H1 (cell line): ENCODE measurements around the gene TTC33. TPM values are rescaled to one million over a fixed set of nuclear protein-coding genes. Genes with fewer than 3 reads are reported as not detected.

ENCODE experiments used
- CTCF ChIA-PET: fragments of 300-600 bp; sonication (Branson Sonifier 250); formaldehyde crosslinking; loops from one replicate; lab custom pipeline; 2021; ENCODE audit not compliant: partially characterized antibody; lab: Charles Lee
- POLR2A ChIA-PET: fragments of 300-600 bp; sonication (Branson Sonifier 250); formaldehyde crosslinking; loops from one replicate; lab custom pipeline; 2021; ENCODE audit warnings: inconsistent platforms; ENCODE audit not compliant: partially characterized antibody; lab: Charles Lee
- DNase-seq, 2 experiments: peaks; one replicate each; pipeline versions ENCODE4 v3.0.0 to v3.0.0-alpha.2; 2010 to 2022; ENCODE audit warnings: low spot score in 2 of 2, low read depth in 1 of 2, mixed read lengths in 1 of 2
- FAIRE-seq: peaks from 2 replicates; lab custom pipeline; 2011; peaks lifted over from hg19 to GRCh38; lab: Jason Lieb, UNC
- H2AFZ ChIP-seq: 2 replicates; pipeline ENCODE4 v1.8.1; 2012; ENCODE audit warnings: low read length, inconsistent platforms
- H2AK5ac ChIP-seq: 2 replicates; pipeline ENCODE4 v1.6.1; 2013; ENCODE audit warnings: low read depth, low read length
- H2BK120ac ChIP-seq: replicated peaks from 2 replicates; pipeline ENCODE3; 2013; ENCODE audit warnings: low read depth, low read length, inconsistent platforms
- H2BK12ac ChIP-seq: 2 replicates; pipeline ENCODE4 v1.6.1; 2013; ENCODE audit warnings: low read depth, low read length
- H2BK15ac ChIP-seq: 2 replicates; pipeline ENCODE4 v1.6.1; 2013; ENCODE audit warnings: low read length
- H2BK20ac ChIP-seq: 2 replicates; pipeline ENCODE4 v1.6.1; 2013; ENCODE audit warnings: low read length
- H2BK5ac ChIP-seq: 2 replicates; pipeline ENCODE4 v1.6.1; 2013; ENCODE audit warnings: low read depth, low read length
- H3K14ac ChIP-seq: 2 replicates; pipeline ENCODE4 v1.6.1; 2013; ENCODE audit warnings: inconsistent platforms; ENCODE audit not compliant: insufficient read length
- H3K18ac ChIP-seq: 2 replicates; pipeline ENCODE4 v1.6.1; 2013; ENCODE audit warnings: low read length; ENCODE audit errors: extremely low read depth
- H3K23ac ChIP-seq: 2 replicates; pipeline ENCODE4 v1.6.1; 2013; ENCODE audit warnings: inconsistent platforms; ENCODE audit not compliant: insufficient read length
- H3K23me2 ChIP-seq: 2 replicates; pipeline ENCODE4 v1.6.1; 2013; ENCODE audit warnings: low read depth, low read length
- H3K27ac ChIP-seq: 2 replicates; pipeline ENCODE4 v1.6.1; 2011; ENCODE audit warnings: low read depth, low read length, inconsistent platforms
- H3K27me3 ChIP-seq, 4 experiments: replicated peaks in 1 of 4; 1 replicate in 1 of 4; 2 replicates in 3 of 4; pipeline versions ENCODE4 v1.6.1 to v1.8.1; 2011 to 2013; ENCODE audit warnings: low read length in 3 of 4, mild to moderate bottlenecking in 3 of 4, inconsistent platforms in 2 of 4, mixed read lengths in 2 of 4, moderate library complexity in 1 of 4; ENCODE audit not compliant: control insufficient read depth in 3 of 4, insufficient read depth in 3 of 4; ENCODE audit errors: extremely low read depth in 1 of 4
- H3K36me3 ChIP-seq, 4 experiments: 2 replicates each; pipeline versions ENCODE4 v1.6.1 to v1.8.1; 2011 to 2013; ENCODE audit warnings: mild to moderate bottlenecking in 4 of 4, low read length in 3 of 4, moderate library complexity in 2 of 4, control low read depth in 1 of 4, inconsistent platforms in 1 of 4; ENCODE audit not compliant: insufficient read depth in 4 of 4, control insufficient read depth in 2 of 4
- H3K4ac ChIP-seq: replicated peaks from 2 replicates; pipeline ENCODE3; 2013; ENCODE audit warnings: low read length, low read depth, mixed read lengths, inconsistent platforms; ENCODE audit not compliant: insufficient read length
- H3K4me1 ChIP-seq, 4 experiments: replicated peaks in 1 of 4; 1 replicate in 1 of 4; 2 replicates in 3 of 4; pipeline versions ENCODE4 v1.6.1 to v1.8.1; 2011 to 2013; ENCODE audit warnings: low read length in 3 of 4, inconsistent platforms in 2 of 4, mixed read lengths in 1 of 4; ENCODE audit not compliant: insufficient read depth in 4 of 4, control insufficient read depth in 3 of 4
- H3K4me2 ChIP-seq, 2 experiments: 2 replicates each; pipeline versions ENCODE4 v1.6.1 to v1.8.1; 2011 to 2013; ENCODE audit warnings: low read depth in 2 of 2, low read length in 2 of 2, control low read depth in 1 of 2, inconsistent platforms in 1 of 2, mild to moderate bottlenecking in 1 of 2; ENCODE audit not compliant: insufficient read depth in 1 of 2
- H3K4me3 ChIP-seq, 4 experiments: fragments of 200-600, 300-600 bp in 1 of 4; sonication (generic), shearing (Covaris generic), sonication (Bioruptor Twin) in 1 of 4; 2 replicates each; pipeline versions ENCODE4 v1.5.1 to v1.8.1; 2011 to 2016; ENCODE audit warnings: low read length in 4 of 4, low read depth in 3 of 4, control low read depth in 2 of 4, inconsistent platforms in 2 of 4, mild to moderate bottlenecking in 2 of 4, mixed read lengths in 1 of 4, moderate library complexity in 1 of 4; ENCODE audit not compliant: insufficient read depth in 2 of 4; ENCODE audit errors: extremely low read depth in 1 of 4
- H3K56ac ChIP-seq: replicated peaks from 2 replicates; pipeline ENCODE3; 2013; ENCODE audit warnings: low read depth, mild to moderate bottlenecking, mixed read lengths, low read length, inconsistent platforms; ENCODE audit not compliant: insufficient read length
- H3K79me1 ChIP-seq: 2 replicates; pipeline ENCODE4 v1.6.1; 2013; ENCODE audit warnings: low read depth, low read length, control low read depth
- H3K79me2 ChIP-seq, 2 experiments: 2 replicates each; pipeline versions ENCODE4 v1.6.1 to v1.8.1; 2012 to 2013; ENCODE audit warnings: low read length in 2 of 2, mild to moderate bottlenecking in 2 of 2, inconsistent platforms in 1 of 2; ENCODE audit not compliant: insufficient read depth in 2 of 2, control insufficient read depth in 1 of 2
- H3K9ac ChIP-seq, 4 experiments: replicated peaks in 1 of 4; 1 replicate in 1 of 4; 2 replicates in 3 of 4; pipeline versions ENCODE4 v1.6.1 to v1.8.1; 2011 to 2013; ENCODE audit warnings: low read depth in 3 of 4, low read length in 3 of 4, control low read depth in 2 of 4, mild to moderate bottlenecking in 2 of 4, moderate library complexity in 2 of 4, inconsistent platforms in 1 of 4; ENCODE audit errors: extremely low read depth in 1 of 4
- H3K9me3 ChIP-seq, 2 experiments: 2 replicates each; pipeline versions ENCODE4 v1.6.1 to v1.8.1; 2012 to 2013; ENCODE audit warnings: mild to moderate bottlenecking in 2 of 2, moderate library complexity in 2 of 2, control low read depth in 1 of 2, inconsistent platforms in 1 of 2, low read depth in 1 of 2, low read length in 1 of 2, mixed read lengths in 1 of 2; ENCODE audit not compliant: insufficient read depth in 2 of 2
- H4K20me1 ChIP-seq, 2 experiments: replicated peaks in 1 of 2; 2 replicates each; pipeline versions ENCODE3 to v1.8.1; 2011 to 2013; ENCODE audit warnings: inconsistent platforms in 2 of 2, low read length in 2 of 2, mild to moderate bottlenecking in 1 of 2; ENCODE audit not compliant: insufficient read depth in 2 of 2, control insufficient read depth in 1 of 2
- H4K5ac ChIP-seq: 2 replicates; pipeline ENCODE4 v1.6.1; 2013; ENCODE audit warnings: low read length, low read depth, mixed read lengths, inconsistent platforms; ENCODE audit not compliant: insufficient read length
- H4K8ac ChIP-seq: 2 replicates; pipeline ENCODE4 v1.8.0; 2013; ENCODE audit warnings: mild to moderate bottlenecking, moderate library complexity, low read length, inconsistent platforms; ENCODE audit not compliant: insufficient read depth; ENCODE audit errors: extremely low read depth
- H4K91ac ChIP-seq: replicated peaks from 2 replicates; pipeline ENCODE3; 2013; ENCODE audit warnings: low read length, mixed read lengths, inconsistent platforms; ENCODE audit not compliant: insufficient read length
- NANOG ChIP-seq: IDR thresholded peaks from 2 replicates; pipeline ENCODE4 v1.6.1; 2011; ENCODE audit warnings: low read length, low read depth, mild to moderate bottlenecking, inconsistent platforms; ENCODE audit not compliant: insufficient read depth, poor library complexity, severe bottlenecking
- TEAD4 ChIP-seq: IDR thresholded peaks from 2 replicates; pipeline ENCODE4 v1.6.1; 2012; ENCODE audit warnings: low read depth, low read length, inconsistent platforms, mixed read lengths
- WGBS, 2 experiments: shearing (Covaris generic) in 1 of 2; methylation state at CpG; one replicate each; pipeline versions ENCODE4 v1.1.6 to v1.1.7; 2013 to 2015; ENCODE audit warnings: low lambda C conversion rate in 2 of 2, mixed read lengths in 2 of 2, inconsistent platforms in 1 of 2, low coverage in 1 of 2, missing lambda C conversion rate in 1 of 2; ENCODE audit not compliant: insufficient replicate concordance in 2 of 2, insufficient coverage in 1 of 2, insufficient read length in 1 of 2; ENCODE audit errors: extremely low coverage in 1 of 2, missing lambda C conversion rate in 1 of 2; 5-methylcytosine and 5-hydroxymethylcytosine counted together
- polyA plus RNA-seq, 7 experiments: library from polyadenylated mRNA; depleted of rRNA in 3 of 7; stranded (reverse) in 5 of 7; unstranded in 2 of 7; fragments of >200 nt in 5 of 7; fragments of 200-250 nt in 2 of 7; gene quantifications; 1 replicate in 5 of 7; 2 replicates in 1 of 7; 4 replicates in 1 of 7; pipeline versions ENCODE4 v1.2.1 to v1.2.3, GENCODE V29; 2011 to 2013; ENCODE audit warnings: missing spikeins in 2 of 7, mixed read lengths in 2 of 7
- total RNA-seq: library from RNA; stranded (reverse); fragmentation: NEBNext Ultra II Directional; extraction: Animal tissue kit (Norgen Biotek cat#: 25700); gene quantifications from 2 replicates; pipeline ENCODE4 v1.2.1, GENCODE V29; 2021

Gene TTC33
- total and polyA plus RNA-seq, 2 of the 8 experiments (the other 6 are each of a cell fraction or from before 2014, with no cell fraction given) = 1.2 to 12.6 TPM

DNA sequence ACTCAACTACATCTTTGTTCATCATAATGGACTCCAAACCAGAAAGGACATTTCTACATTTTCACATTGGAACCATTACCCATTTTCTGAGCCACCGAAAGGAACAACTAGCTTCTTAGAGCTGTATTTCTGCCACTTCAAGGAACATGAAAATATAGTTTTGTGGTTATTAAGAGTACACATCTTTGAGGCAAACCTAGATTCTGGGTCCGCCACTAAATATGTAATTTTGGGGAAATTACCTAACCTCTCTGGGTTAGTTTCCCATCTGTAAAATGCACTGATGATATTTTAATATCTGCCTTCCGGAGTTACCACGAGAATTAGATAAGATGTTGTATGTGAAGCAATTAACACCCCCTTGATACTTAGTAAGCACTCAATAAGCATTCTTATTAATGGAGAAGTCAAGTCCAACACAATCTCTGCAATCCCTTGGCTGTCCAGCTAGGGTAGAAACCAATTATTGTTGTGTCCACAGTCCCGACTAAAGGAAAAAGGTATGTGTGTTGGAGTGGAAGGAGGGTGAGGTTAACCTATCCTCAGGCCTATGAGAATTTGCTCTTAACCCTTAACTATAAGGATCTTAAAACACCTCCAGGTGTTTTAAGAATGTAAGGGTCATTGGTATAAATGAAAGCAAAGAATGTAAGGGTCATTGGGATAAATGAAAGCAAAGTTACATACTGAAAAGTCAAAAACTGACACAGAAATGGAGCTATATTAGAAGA lies 170.1 kb downstream of the TTC33 start:
- WGBS, 2 experiments = 94% methylated on average over 5 of the region's 5 CpGs; no CpG with 5 or more reads in 1 of the 2 experiments

More for the DNA sequence above, 170.1 kb downstream of the TTC33 start:
- H3K4ac ChIP-seq = no peak overlapping the region
- no peak overlapping the region for H4K8ac ChIP-seq
- no peak overlapping the region for H4K5ac ChIP-seq
- no peaks in the 10 kb centered on the region for H3K23me2 ChIP-seq
- no peak overlapping the region for H2BK120ac ChIP-seq
- ChIA-PET POLR2A (no interaction called here), CTCF (interaction anchor here (0.8 kb wide), 1 partner anchor 18 kb away, joined by 3 read pairs; no protein-coding TSS in a partner anchor)
- H3K4me3 ChIP-seq = no peak overlapping the region
- no peak overlapping the region for H3K23ac ChIP-seq
- no peak for FAIRE-seq
- H3K9ac ChIP-seq = no peak overlapping the region
- no peaks in the 10 kb centered on the region for H3K9me3 ChIP-seq
- H3K56ac ChIP-seq = no peak overlapping the region
- H2AK5ac ChIP-seq = no peak overlapping the region
- H3K27ac ChIP-seq = no peak overlapping the region
- H2BK15ac ChIP-seq = no peak overlapping the region
- H2AFZ ChIP-seq = no peak overlapping the region
- peaks cover 0 to 1% (median 0%) of the 10 kb centered on the region in 4 experiments; a peak in 1 of 7 replicates for H3K27me3 ChIP-seq
- H3K79me2 ChIP-seq = no peaks in the 10 kb centered on the region
- no peaks in the 10 kb centered on the region for H3K4me1 ChIP-seq
- H3K36me3 ChIP-seq = no peaks in the 10 kb centered on the region
- H2BK5ac ChIP-seq = no peak overlapping the region
- H2BK20ac ChIP-seq = no peak overlapping the region
- H3K14ac ChIP-seq = no peak overlapping the region
- H3K79me1 ChIP-seq = no peaks in the 10 kb centered on the region
- H4K91ac ChIP-seq = no peak overlapping the region
- no peaks in the 10 kb centered on the region for H4K20me1 ChIP-seq
- no peak overlapping the region for H2BK12ac ChIP-seq
- DNase-seq = no peak
- no peak overlapping the region for H3K4me2 ChIP-seq
- H3K18ac ChIP-seq = no peak overlapping the region
- TF ChIP-seq TEAD4 = no peak
- TF ChIP-seq NANOG = no peak
- TF ChIP-seq, all 59 proteins: peak for 0
